Endothelial cell of umbilical vein (primary cell): Measurements from ENCODE around the gene SGSM2. TPM values are rescaled to one million over a fixed set of nuclear protein-coding genes. Genes with fewer than 3 reads are reported as not detected.

ENCODE experiments used
- BruUV-seq: library from RNA; stranded (reverse); fragments of 400-500 nt; replicated peaks from 2 replicates; lab custom pipeline; 2021; lab: Mats Ljungman, UMichigan
- CTCF ChIA-PET: fragments of 300-600, 350-600 bp; sonication (Branson Sonifier 250); formaldehyde crosslinking; loops from one replicate; lab custom pipeline; 2021; ENCODE audit warnings: antibody characterized with exemption, inconsistent platforms; lab: Charles Lee
- POLR2A ChIA-PET: fragments of 300-600, 350-600 bp; sonication (Branson Sonifier 250); formaldehyde crosslinking; loops from one replicate; lab custom pipeline; 2021; ENCODE audit warnings: antibody characterized with exemption, inconsistent platforms; lab: Charles Lee
- DNase-seq: peaks from one replicate; pipeline ENCODE4 v3.0.0-alpha.2; 2011; ENCODE audit warnings: low read depth, low spot score
- FAIRE-seq: peaks from 2 replicates; lab custom pipeline; 2011; peaks lifted over from hg19 to GRCh38; lab: Jason Lieb, UNC
- H2AFZ ChIP-seq: 2 replicates; pipeline ENCODE4 v1.6.0; 2012; ENCODE audit warnings: low read depth, low read length, control low read depth, inconsistent platforms
- H3K27ac ChIP-seq: 2 replicates; pipeline ENCODE4 v1.5.1; 2011; ENCODE audit warnings: low read depth, mild to moderate bottlenecking, control low read depth, low read length, moderate library complexity; ENCODE audit not compliant: insufficient read depth
- H3K27me3 ChIP-seq, 2 experiments: 2 replicates each; pipeline versions ENCODE4 v1.6.0 to v1.6.1; 2011; ENCODE audit warnings: low read length in 2 of 2, mixed read lengths in 1 of 2; ENCODE audit not compliant: control insufficient read depth in 2 of 2, insufficient read depth in 2 of 2
- H3K36me3 ChIP-seq, 2 experiments: 2 replicates in 1 of 2; 3 replicates in 1 of 2; pipeline ENCODE4 v1.5.1; 2011; ENCODE audit warnings: low read length in 2 of 2, mild to moderate bottlenecking in 1 of 2, moderate library complexity in 1 of 2; ENCODE audit not compliant: control insufficient read depth in 2 of 2, insufficient read depth in 2 of 2; ENCODE audit errors: extremely low read depth in 1 of 2
- H3K4me1 ChIP-seq: 3 replicates; pipeline ENCODE4 v1.5.1; 2011; ENCODE audit warnings: mild to moderate bottlenecking, low read length; ENCODE audit not compliant: control insufficient read depth, insufficient read depth; ENCODE audit errors: extremely low read depth
- H3K4me2 ChIP-seq: 2 replicates; pipeline ENCODE4 v1.6.1; 2011; ENCODE audit warnings: low read length, control low read depth, mixed read lengths; ENCODE audit not compliant: insufficient read depth
- H3K4me3 ChIP-seq, 3 experiments: fragments of 200-600 bp in 1 of 3; sonication (generic), shearing (Covaris generic) in 1 of 3; replicated peaks in 1 of 3; 2 replicates each; pipeline ENCODE4 v1.5.1; 2011 to 2016; ENCODE audit warnings: control low read depth in 3 of 3, low read length in 3 of 3, mild to moderate bottlenecking in 2 of 3, inconsistent platforms in 1 of 3, low read depth in 1 of 3, moderate library complexity in 1 of 3; ENCODE audit not compliant: insufficient read depth in 1 of 3
- H3K79me2 ChIP-seq: 2 replicates; pipeline ENCODE4 v1.6.0; 2012; ENCODE audit warnings: low read length, inconsistent platforms; ENCODE audit not compliant: control insufficient read depth, insufficient read depth
- H3K9ac ChIP-seq: replicated peaks from 2 replicates; pipeline ENCODE3; 2011; ENCODE audit warnings: low read length, control low read depth; ENCODE audit not compliant: insufficient read depth; ENCODE audit errors: extremely low read depth
- H3K9me1 ChIP-seq: replicated peaks from 3 replicates; pipeline ENCODE4 v1.6.0; 2011; ENCODE audit warnings: mild to moderate bottlenecking, low read length; ENCODE audit not compliant: control insufficient read depth, insufficient read depth; ENCODE audit errors: extremely low read depth
- H3K9me3 ChIP-seq: replicated peaks from 2 replicates; pipeline ENCODE4 v1.5.1; 2012; ENCODE audit warnings: low read length, inconsistent platforms; ENCODE audit not compliant: control insufficient read depth, insufficient read depth
- H4K20me1 ChIP-seq: replicated peaks from 2 replicates; pipeline ENCODE3; 2011; ENCODE audit warnings: mild to moderate bottlenecking, low read length; ENCODE audit not compliant: control insufficient read depth, insufficient read depth; ENCODE audit errors: extremely low read depth
- EZH2 ChIP-seq: IDR thresholded peaks from 2 replicates; pipeline ENCODE4 v1.6.1; 2012; ENCODE audit warnings: borderline replicate concordance, low read depth, mild to moderate bottlenecking, moderate library complexity, low read length, inconsistent platforms; ENCODE audit not compliant: severe bottlenecking
- FOS ChIP-seq: IDR thresholded peaks from 2 replicates; pipeline ENCODE4 v1.6.1; 2011; ENCODE audit warnings: mild to moderate bottlenecking, low read length, moderate library complexity, borderline replicate concordance; ENCODE audit not compliant: insufficient read depth
- GATA2 ChIP-seq: IDR thresholded peaks from 2 replicates; pipeline ENCODE4 v1.7.0; 2011; ENCODE audit warnings: low read depth, mild to moderate bottlenecking, moderate library complexity, mixed read lengths, low read length; ENCODE audit not compliant: insufficient read length, insufficient read depth
- JUN ChIP-seq: IDR thresholded peaks from 2 replicates; pipeline ENCODE4 v1.6.1; 2011; ENCODE audit warnings: borderline replicate concordance, low read depth; ENCODE audit not compliant: insufficient read length, insufficient read depth
- MYC ChIP-seq: IDR thresholded peaks from one replicate; pipeline ENCODE4 v1.6.1; 2011; ENCODE audit warnings: mild to moderate bottlenecking, low read depth, low read length
- POLR2A ChIP-seq: IDR thresholded peaks from 2 replicates; pipeline ENCODE4 v1.6.1; 2012; ENCODE audit warnings: low read depth, mild to moderate bottlenecking, control low read depth, low read length
- POLR2AphosphoS5 ChIP-seq: IDR thresholded peaks from 2 replicates; pipeline ENCODE4 v1.6.1; 2012; ENCODE audit warnings: low read depth, mild to moderate bottlenecking, control low read depth, low read length, moderate library complexity; ENCODE audit not compliant: insufficient read depth
- dilution Hi-C: fragments of 300-500 bp; cut with MboI; formaldehyde crosslinking; loops from one replicate; pipeline ENCODE4 v1.15.0; 2019; ENCODE audit warnings: low sequenced_read_pairs; ENCODE audit not compliant: extremely low pct_ligation_motif_present
- intact Hi-C: fragments of 100-400 bp; cut with micrococcal nuclease; formaldehyde crosslinking; loops from one replicate; pipeline ENCODE4 v1.10.0; 2022
- polyA plus RNA-seq, 4 experiments: library from polyadenylated mRNA; depleted of rRNA in 3 of 4; stranded (reverse) in 3 of 4; unstranded in 1 of 4; fragments of >200 nt; gene quantifications; 2 replicates each; pipeline versions ENCODE4 v1.2.1 to v1.2.3, GENCODE V29; 2011 to 2012; ENCODE audit warnings: missing spikeins in 1 of 4
- total RNA-seq: library from RNA; stranded (reverse); gene quantifications from 2 replicates; pipeline ENCODE4 v1.2.3, GENCODE V29; 2021
- TF ChIP-seq, protein P1 (sequence below): IDR thresholded peaks from 2 replicates; pipeline ENCODE4 v1.6.1; 2011; ENCODE audit not compliant: insufficient read depth, insufficient read length
- TF ChIP-seq, protein P2 (sequence below), 2 donors: IDR thresholded peaks; 1 replicate in 1 of 2; 2 replicates in 1 of 2; pipeline ENCODE4 v1.5.1; 2011; ENCODE audit warnings: low read length in 2 of 2, mild to moderate bottlenecking in 2 of 2, moderate library complexity in 2 of 2, control low read depth in 1 of 2, inconsistent platforms in 1 of 2, low read depth in 1 of 2; ENCODE audit not compliant: insufficient read depth in 1 of 2; ENCODE audit errors: extremely low read depth in 1 of 2

SGSM2 gene
- total and polyA plus RNA-seq, 2 donors (not counting 3 experiments of a cell fraction or from before 2014, with no cell fraction given): 61.6 to 94.5 TPM

DNA sequence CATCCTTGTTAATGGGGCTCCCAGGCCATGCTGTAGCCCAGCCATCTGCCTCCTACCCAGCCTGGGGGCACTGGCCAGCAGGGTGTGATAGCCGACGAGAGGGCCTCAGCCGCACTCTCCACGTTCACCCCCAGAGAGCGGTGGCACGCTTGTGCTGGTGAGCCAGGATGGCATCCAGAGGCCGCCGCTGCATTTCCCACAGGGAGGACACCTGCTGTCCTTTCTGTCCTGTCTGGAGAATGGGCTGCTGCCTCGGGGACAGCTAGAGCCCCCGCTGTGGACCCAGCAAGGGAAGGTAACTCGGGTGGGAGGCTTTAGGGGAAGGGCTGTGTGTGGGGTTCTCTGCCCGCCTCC, 27.4 kb downstream of the SGSM2 start:
- Histone ChIP-seq H3K36me3 (peaks cover 0 to 24% of the 10 kb centered on the region in 2 experiments), H3K9me1 (no peaks in the 10 kb centered on the region), H3K9me3 (no peaks in the 10 kb centered on the region), H3K79me2 (no peaks in the 10 kb centered on the region), H3K4me3 (no peak overlapping the region), H3K4me1 (peaks cover 13% of the 10 kb centered on the region), H3K27me3 (no peaks in the 10 kb centered on the region), H3K4me2 (no peak overlapping the region), H3K9ac (no peak overlapping the region), H4K20me1 (no peaks in the 10 kb centered on the region), H3K27ac (no peak overlapping the region), H2AFZ (no peak overlapping the region)
- dilution Hi-C loops (no loop called here), intact Hi-C loops (no loop called here)
- DNase-seq (no peak), FAIRE-seq (no peak)
- TF ChIP-seq GATA2: no peak
- TF ChIP-seq, protein P1, sequence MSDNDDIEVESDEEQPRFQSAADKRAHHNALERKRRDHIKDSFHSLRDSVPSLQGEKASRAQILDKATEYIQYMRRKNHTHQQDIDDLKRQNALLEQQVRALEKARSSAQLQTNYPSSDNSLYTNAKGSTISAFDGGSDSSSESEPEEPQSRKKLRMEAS: no peak
- BruUV-seq: no TSS peak
- ChIA-PET CTCF (interaction anchor here (1.2 kb wide), 1 partner anchor 13 kb away, joined by 3 read pairs; no protein-coding TSS in a partner anchor), POLR2A (no interaction called here)

DNA sequence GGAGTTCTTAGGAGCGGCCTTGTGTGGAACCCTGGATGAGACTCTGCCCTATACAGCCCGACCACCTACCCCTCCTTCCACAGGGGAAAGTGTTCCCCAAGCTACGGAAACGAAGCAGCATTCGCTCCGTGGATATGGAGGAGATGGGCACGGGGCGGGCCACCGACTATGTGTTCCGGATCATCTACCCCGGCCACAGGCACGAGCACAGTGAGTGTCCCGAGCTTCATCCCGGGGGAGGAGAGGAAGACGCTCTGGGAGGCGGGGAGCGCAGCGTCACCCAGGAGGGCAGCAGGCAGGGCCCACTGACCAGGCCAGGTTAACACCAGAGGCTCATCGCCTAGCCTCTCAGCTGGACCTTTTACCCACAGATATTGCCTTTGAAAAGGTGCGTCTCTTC, 27.8 kb downstream of the SGSM2 start:
- FAIRE-seq (no peak), DNase-seq (no peak)
- Histone ChIP-seq H3K27me3 (no peaks in the 10 kb centered on the region), H3K4me2 (no peak overlapping the region), H4K20me1 (no peaks in the 10 kb centered on the region), H3K79me2 (no peaks in the 10 kb centered on the region), H3K9ac (no peak overlapping the region), H3K9me3 (no peaks in the 10 kb centered on the region), H3K4me1 (peaks cover 9% of the 10 kb centered on the region), H3K36me3 (peaks cover 0 to 26% of the 10 kb centered on the region in 2 experiments), H3K27ac (no peak overlapping the region), H3K4me3 (no peak overlapping the region), H2AFZ (no peak overlapping the region), H3K9me1 (no peaks in the 10 kb centered on the region)
- no peak for TF ChIP-seq EZH2
- no peak for TF ChIP-seq GATA2
- TF ChIP-seq JUN: no peak
- TF ChIP-seq POLR2AphosphoS5: no peak
- TF ChIP-seq, protein P2, sequence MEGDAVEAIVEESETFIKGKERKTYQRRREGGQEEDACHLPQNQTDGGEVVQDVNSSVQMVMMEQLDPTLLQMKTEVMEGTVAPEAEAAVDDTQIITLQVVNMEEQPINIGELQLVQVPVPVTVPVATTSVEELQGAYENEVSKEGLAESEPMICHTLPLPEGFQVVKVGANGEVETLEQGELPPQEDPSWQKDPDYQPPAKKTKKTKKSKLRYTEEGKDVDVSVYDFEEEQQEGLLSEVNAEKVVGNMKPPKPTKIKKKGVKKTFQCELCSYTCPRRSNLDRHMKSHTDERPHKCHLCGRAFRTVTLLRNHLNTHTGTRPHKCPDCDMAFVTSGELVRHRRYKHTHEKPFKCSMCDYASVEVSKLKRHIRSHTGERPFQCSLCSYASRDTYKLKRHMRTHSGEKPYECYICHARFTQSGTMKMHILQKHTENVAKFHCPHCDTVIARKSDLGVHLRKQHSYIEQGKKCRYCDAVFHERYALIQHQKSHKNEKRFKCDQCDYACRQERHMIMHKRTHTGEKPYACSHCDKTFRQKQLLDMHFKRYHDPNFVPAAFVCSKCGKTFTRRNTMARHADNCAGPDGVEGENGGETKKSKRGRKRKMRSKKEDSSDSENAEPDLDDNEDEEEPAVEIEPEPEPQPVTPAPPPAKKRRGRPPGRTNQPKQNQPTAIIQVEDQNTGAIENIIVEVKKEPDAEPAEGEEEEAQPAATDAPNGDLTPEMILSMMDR (IDR thresholded peaks at IDR 0.05; ENCODE audit: extremely low read depth in 1 of 2, insufficient read depth in 1 of 2, low read depth in 1 of 2, low read length in 2 of 2): no peak
- TF ChIP-seq MYC: no peak
- TF ChIP-seq, protein P1: no peak
- no peak for TF ChIP-seq FOS
- TF ChIP-seq POLR2A: no peak
- dilution Hi-C loops (no loop called here), intact Hi-C loops (no loop called here)
- POLR2A ChIA-PET: no interaction called here
- BruUV-seq: no TSS peak
- CTCF ChIA-PET: interaction anchor here (1.2 kb wide), 1 partner anchor 14 kb away, joined by 3 read pairs; no protein-coding TSS in a partner anchor
